H9 (cell line): Measurements from ENCODE around the gene CD9. TPM values are rescaled to one million over a fixed set of nuclear protein-coding genes. Genes with fewer than 3 reads are reported as not detected.

ENCODE experiments used
- DNase-seq: peaks from one replicate; pipeline ENCODE4 v3.0.0-alpha.2; 2017
- H2AFZ ChIP-seq: one replicate; pipeline ENCODE4 v1.6.1; 2013; ENCODE audit warnings: mild to moderate bottlenecking, low read length, control low read depth, moderate library complexity
- H2AK5ac ChIP-seq: 2 replicates; pipeline ENCODE4 v1.6.1; 2013; ENCODE audit warnings: low read length, control low read depth, mixed read lengths; ENCODE audit not compliant: insufficient read length
- H2BK120ac ChIP-seq: one replicate; pipeline ENCODE4 v1.6.1; 2013; ENCODE audit warnings: low read depth, mild to moderate bottlenecking, low read length, control low read depth, inconsistent platforms; ENCODE audit not compliant: poor library complexity, severe bottlenecking
- H2BK12ac ChIP-seq: 2 replicates; pipeline ENCODE4 v1.6.1; 2013; ENCODE audit warnings: low read length, control low read depth, mixed read lengths, low read depth; ENCODE audit not compliant: insufficient read length
- H2BK15ac ChIP-seq: 2 replicates; pipeline ENCODE4 v1.6.1; 2013; ENCODE audit warnings: low read depth, low read length, control low read depth
- H2BK20ac ChIP-seq: one replicate; pipeline ENCODE4 v1.6.1; 2013; ENCODE audit warnings: low read depth, mild to moderate bottlenecking, low read length, control low read depth, inconsistent platforms; ENCODE audit not compliant: poor library complexity, severe bottlenecking
- H2BK5ac ChIP-seq: 2 replicates; pipeline ENCODE4 v1.6.1; 2013; ENCODE audit warnings: low read length, control low read depth, mixed read lengths; ENCODE audit not compliant: insufficient read length
- H3K14ac ChIP-seq: 2 replicates; pipeline ENCODE4 v1.6.1; 2013; ENCODE audit warnings: low read length, control low read depth; ENCODE audit not compliant: insufficient read depth
- H3K18ac ChIP-seq: 2 replicates; pipeline ENCODE4 v1.6.1; 2013; ENCODE audit warnings: low read depth, mild to moderate bottlenecking, mixed read lengths, low read length, control low read depth; ENCODE audit not compliant: insufficient read length
- H3K23ac ChIP-seq: 2 replicates; pipeline ENCODE4 v1.6.1; 2013; ENCODE audit warnings: low read length, control low read depth, mixed read lengths, low read depth; ENCODE audit not compliant: insufficient read length
- H3K23me2 ChIP-seq: 2 replicates; pipeline ENCODE4 v1.6.1; 2013; ENCODE audit warnings: low read depth, mild to moderate bottlenecking, mixed read lengths, low read length, control low read depth; ENCODE audit not compliant: insufficient read length, poor library complexity, severe bottlenecking
- H3K27ac ChIP-seq: 2 replicates; pipeline ENCODE4 v1.5.1; 2013; ENCODE audit warnings: low read length, control low read depth, mixed read lengths, low read depth; ENCODE audit not compliant: insufficient read length
- H3K27me3 ChIP-seq: 2 replicates; pipeline ENCODE4 v1.6.1; 2013; ENCODE audit warnings: low read length, control low read depth, inconsistent platforms; ENCODE audit not compliant: insufficient read depth
- H3K4ac ChIP-seq: 2 replicates; pipeline ENCODE4 v1.6.1; 2013; ENCODE audit warnings: low read depth, mild to moderate bottlenecking, control low read depth, inconsistent platforms, low read length, moderate library complexity
- H3K4me1 ChIP-seq: 2 replicates; pipeline ENCODE4 v1.6.1; 2013; ENCODE audit warnings: low read length, control low read depth, inconsistent platforms; ENCODE audit not compliant: insufficient read depth
- H3K4me2 ChIP-seq: 2 replicates; pipeline ENCODE4 v1.6.1; 2013; ENCODE audit warnings: low read length, control low read depth, mixed read lengths; ENCODE audit not compliant: insufficient read length, insufficient read depth
- H3K56ac ChIP-seq: 2 replicates; pipeline ENCODE4 v1.6.1; 2013; ENCODE audit warnings: low read depth, mild to moderate bottlenecking, mixed read lengths, low read length, control low read depth; ENCODE audit not compliant: insufficient read length
- H3K79me1 ChIP-seq: 2 replicates; pipeline ENCODE4 v1.6.1; 2013; ENCODE audit warnings: low read depth, mild to moderate bottlenecking, moderate library complexity, low read length, control low read depth, inconsistent platforms; ENCODE audit not compliant: insufficient read depth, poor library complexity, severe bottlenecking
- H3K79me2 ChIP-seq: 2 replicates; pipeline ENCODE4 v1.6.1; 2013; ENCODE audit warnings: low read length, control low read depth, inconsistent platforms; ENCODE audit not compliant: insufficient read depth
- H3K9ac ChIP-seq: 2 replicates; pipeline ENCODE4 v1.6.1; 2013; ENCODE audit warnings: low read length, control low read depth, mixed read lengths; ENCODE audit not compliant: insufficient read length; ENCODE audit errors: extremely low read depth
- H3K9me3 ChIP-seq: one replicate; pipeline ENCODE4 v1.6.1; 2013; ENCODE audit warnings: low read depth, low read length, inconsistent platforms; ENCODE audit not compliant: control insufficient read depth
- H3T11ph ChIP-seq: one replicate; pipeline ENCODE4 v1.6.1; 2013; ENCODE audit warnings: mild to moderate bottlenecking, low read length, control low read depth, inconsistent platforms
- H4K20me1 ChIP-seq: one replicate; pipeline ENCODE4 v1.6.1; 2013; ENCODE audit not compliant: control insufficient read depth, insufficient read length, insufficient read depth
- H4K5ac ChIP-seq: 2 replicates; pipeline ENCODE4 v1.6.1; 2013; ENCODE audit warnings: low read depth, mild to moderate bottlenecking, mixed read lengths, low read length, control low read depth; ENCODE audit not compliant: insufficient read length
- H4K8ac ChIP-seq: replicated peaks from 2 replicates; pipeline ENCODE4 v1.6.1; 2013; ENCODE audit warnings: low read length, control low read depth, mixed read lengths, low read depth; ENCODE audit not compliant: insufficient read length
- H4K91ac ChIP-seq: 2 replicates; pipeline ENCODE4 v1.6.1; 2013; ENCODE audit warnings: low read depth, mild to moderate bottlenecking, moderate library complexity, mixed read lengths, low read length, control low read depth; ENCODE audit not compliant: insufficient read length
- H3K27ac Mint-ChIP-seq, 3 experiments: 2 replicates in 2 of 3; 3 replicates in 1 of 3; pipeline ENCODE4 v1.8.0; 2020 to 2021; ENCODE audit warnings: mixed read lengths in 3 of 3, mild to moderate bottlenecking in 1 of 3, moderate library complexity in 1 of 3
- H3K27me3 Mint-ChIP-seq: 2 replicates; pipeline ENCODE4 v1.8.0; 2021; ENCODE audit warnings: low read depth, mild to moderate bottlenecking, moderate library complexity, mixed read lengths
- H3K36me3 Mint-ChIP-seq, 3 experiments: 2 replicates in 2 of 3; 3 replicates in 1 of 3; pipeline ENCODE4 v1.8.0; 2020 to 2021; ENCODE audit warnings: low read depth in 3 of 3, mixed read lengths in 3 of 3; ENCODE audit not compliant: insufficient read depth in 1 of 3
- H3K4me1 Mint-ChIP-seq, 2 experiments: 2 replicates each; pipeline ENCODE4 v1.8.0; 2020; ENCODE audit warnings: mixed read lengths in 2 of 2
- H3K4me3 Mint-ChIP-seq, 2 experiments: 2 replicates in 1 of 2; 3 replicates in 1 of 2; pipeline ENCODE4 v1.8.0; 2020 to 2021; ENCODE audit warnings: mild to moderate bottlenecking in 2 of 2, mixed read lengths in 2 of 2, moderate library complexity in 1 of 2
- H3K9me3 Mint-ChIP-seq, 2 experiments: 2 replicates in 1 of 2; 3 replicates in 1 of 2; pipeline ENCODE4 v1.8.0; 2020; ENCODE audit warnings: mild to moderate bottlenecking in 2 of 2, mixed read lengths in 2 of 2, moderate library complexity in 1 of 2
- WGBS: extraction: QIAGEN DNeasy Blood & Tissue Kit; methylation state at CpG from one replicate; pipeline ENCODE4 v1.1.7; 2013; ENCODE audit warnings: missing lambda C conversion rate, low lambda C conversion rate, mixed read lengths; ENCODE audit not compliant: insufficient read length; ENCODE audit errors: extremely low coverage; 5-methylcytosine and 5-hydroxymethylcytosine counted together
- total RNA-seq: library from RNA; stranded (reverse); gene quantifications from 2 replicates; pipeline ENCODE4 v1.2.1, GENCODE V29; 2021
- TF ChIP-seq, protein P1 (sequence below): fragments of 200-600 bp; sonication (generic); conservative IDR thresholded peaks from 3 replicates; pipeline ENCODE4 v1.8.0; 2021; ENCODE audit warnings: antibody characterized with exemption, mild to moderate bottlenecking

Gene CD9
- total RNA-seq, 1 experiment from 2014 or later, result 132 TPM

DNA sequence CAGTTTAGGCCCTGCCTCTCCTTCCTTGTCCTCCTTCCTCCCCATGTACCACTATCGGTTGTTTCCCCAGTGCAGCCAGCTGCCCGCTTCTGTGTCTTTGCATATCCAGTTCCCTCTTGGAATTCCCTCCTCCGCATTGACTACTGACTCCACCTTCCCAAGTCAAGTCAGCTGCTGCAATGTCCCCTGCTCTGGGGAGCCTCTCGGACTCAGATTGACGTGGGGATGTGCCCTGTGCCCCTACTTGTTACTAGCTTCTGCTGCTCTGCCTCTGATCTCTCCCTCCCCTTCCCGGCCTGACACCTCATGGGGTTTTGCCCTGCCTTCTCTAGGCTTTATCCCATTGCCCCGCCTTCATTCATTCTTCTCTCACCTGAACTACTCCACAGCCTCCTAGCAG is 2.1 kb upstream of the CD9 start:
- peaks cover 8% of the 10 kb centered on the region for H3K79me1 ChIP-seq
- no peak overlapping the region for H3K18ac ChIP-seq
- H3K9me3 ChIP-seq, result no peaks in the 10 kb centered on the region
- H4K91ac ChIP-seq, result no peak overlapping the region
- peaks cover 13% of the 10 kb centered on the region for H3K27me3 Mint-ChIP-seq
- no peaks in the 10 kb centered on the region for H3K27me3 ChIP-seq
- no peak overlapping the region for H3K56ac ChIP-seq
- TF ChIP-seq, protein P1, sequence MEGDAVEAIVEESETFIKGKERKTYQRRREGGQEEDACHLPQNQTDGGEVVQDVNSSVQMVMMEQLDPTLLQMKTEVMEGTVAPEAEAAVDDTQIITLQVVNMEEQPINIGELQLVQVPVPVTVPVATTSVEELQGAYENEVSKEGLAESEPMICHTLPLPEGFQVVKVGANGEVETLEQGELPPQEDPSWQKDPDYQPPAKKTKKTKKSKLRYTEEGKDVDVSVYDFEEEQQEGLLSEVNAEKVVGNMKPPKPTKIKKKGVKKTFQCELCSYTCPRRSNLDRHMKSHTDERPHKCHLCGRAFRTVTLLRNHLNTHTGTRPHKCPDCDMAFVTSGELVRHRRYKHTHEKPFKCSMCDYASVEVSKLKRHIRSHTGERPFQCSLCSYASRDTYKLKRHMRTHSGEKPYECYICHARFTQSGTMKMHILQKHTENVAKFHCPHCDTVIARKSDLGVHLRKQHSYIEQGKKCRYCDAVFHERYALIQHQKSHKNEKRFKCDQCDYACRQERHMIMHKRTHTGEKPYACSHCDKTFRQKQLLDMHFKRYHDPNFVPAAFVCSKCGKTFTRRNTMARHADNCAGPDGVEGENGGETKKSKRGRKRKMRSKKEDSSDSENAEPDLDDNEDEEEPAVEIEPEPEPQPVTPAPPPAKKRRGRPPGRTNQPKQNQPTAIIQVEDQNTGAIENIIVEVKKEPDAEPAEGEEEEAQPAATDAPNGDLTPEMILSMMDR, result no peak
- H2BK20ac ChIP-seq, result no peak overlapping the region
- H4K20me1 ChIP-seq, result no peaks in the 10 kb centered on the region
- peaks cover 18% of the 10 kb centered on the region for H3K23me2 ChIP-seq
- H4K8ac ChIP-seq, result no peak overlapping the region
- no peak overlapping the region for H3K27ac ChIP-seq
- H3K4me1 ChIP-seq, result peaks cover 28% of the 10 kb centered on the region; the same call in 1 of the 2 replicates
- H3K9ac ChIP-seq, result no peak overlapping the region
- no peak overlapping the region for H3T11ph ChIP-seq
- no peak overlapping the region for H2AK5ac ChIP-seq
- no peak overlapping the region for H3K4ac ChIP-seq
- no peak overlapping the region for H3K23ac ChIP-seq
- no peak overlapping the region for H2AFZ ChIP-seq
- no peak overlapping the region for H2BK12ac ChIP-seq
- peaks cover 6 to 13% (median 12%) of the 10 kb centered on the region in 3 experiments; a peak in 5 of 7 replicates for H3K36me3 Mint-ChIP-seq
- no CpG with 5 or more reads among the region's 7 CpGs for WGBS
- peak; percentile 70 for DNase-seq
- no peak overlapping the region for H3K4me2 ChIP-seq
- peak overlapping the region in 1 of 2 experiments; percentile 12; a peak in 1 of 5 replicates for H3K4me3 Mint-ChIP-seq
- peaks cover 65 to 67% of the 10 kb centered on the region in 2 experiments for H3K4me1 Mint-ChIP-seq
- no peak overlapping the region for H2BK120ac ChIP-seq
- peak overlapping the region in 2 of 3 experiments; percentile 3 to 13; a peak in 2 of 7 replicates for H3K27ac Mint-ChIP-seq
- H2BK5ac ChIP-seq, result no peak overlapping the region
- H3K14ac ChIP-seq, result no peak overlapping the region
- no peak overlapping the region for H2BK15ac ChIP-seq
- H3K79me2 ChIP-seq, result peaks cover 12% of the 10 kb centered on the region; the same call in 1 of the 2 replicates
- no peak overlapping the region for H4K5ac ChIP-seq
- no peaks in the 10 kb centered on the region for H3K9me3 Mint-ChIP-seq
